HG02623 (cell line): ENCODE data around the gene HDAC4.
A peak's percentile ranks its signal among the peaks of the same experiment; 100 is the strongest.

Source experiments
- ATAC-seq: cut with Tn5 transposase; IDR thresholded peaks from one replicate; pipeline ENCODE4 v1.9.1; 2021; ENCODE audit warnings: moderate library complexity; ENCODE audit not compliant: unreplicated experiment

HDAC4 gene

DNA sequence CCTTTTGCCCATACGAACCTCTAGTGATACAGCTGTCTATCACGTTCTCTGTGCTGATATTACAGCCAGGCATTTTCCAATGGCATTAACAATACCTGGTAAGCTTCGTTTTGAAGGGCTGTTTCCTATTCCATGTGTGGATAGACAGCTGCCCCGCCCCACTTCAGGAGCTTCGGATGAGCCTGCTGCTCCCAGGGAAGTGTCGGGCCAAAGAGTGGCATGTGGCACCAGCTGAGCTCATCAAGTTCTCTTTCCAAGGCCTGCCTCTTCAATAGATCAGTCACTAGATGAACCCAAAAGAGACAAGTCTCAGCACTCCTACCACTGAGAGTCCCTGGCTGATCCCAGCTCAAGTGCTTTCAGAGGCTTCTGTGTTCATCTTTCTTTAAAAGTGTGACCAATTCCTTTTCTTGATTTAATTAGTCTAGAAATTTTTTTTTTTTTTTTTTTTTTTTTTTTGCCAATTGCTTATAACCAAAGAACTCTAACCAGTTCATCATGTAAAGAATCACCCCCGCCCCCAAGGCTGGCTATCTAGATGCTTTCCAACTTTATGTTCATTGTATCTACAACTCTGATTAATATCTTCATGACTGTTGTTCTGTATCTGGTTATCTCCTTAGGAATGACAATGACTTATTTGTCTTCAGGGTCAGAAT, 46.6 kb downstream of the HDAC4 start:
- ATAC-seq, result no peak

DNA sequence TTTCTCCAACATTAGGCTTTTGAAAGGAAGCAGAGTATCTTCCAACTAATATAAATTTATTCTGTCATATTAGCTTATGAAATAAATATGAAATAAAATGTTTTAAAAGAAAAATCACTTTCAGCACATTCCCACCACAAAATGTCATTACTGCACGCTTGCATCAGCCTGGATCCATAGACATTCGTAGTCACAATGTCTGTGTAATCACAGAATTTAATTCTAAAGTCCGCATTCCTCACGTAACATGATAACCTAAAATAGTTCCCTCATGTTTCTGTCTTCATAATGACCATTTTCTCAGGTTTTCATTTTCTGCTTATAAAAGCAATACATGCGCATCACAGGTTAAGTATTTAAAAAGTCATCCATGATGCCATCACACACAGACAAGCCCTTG, 47.1 kb downstream of the HDAC4 start:
- ATAC-seq, result no peak

DNA sequence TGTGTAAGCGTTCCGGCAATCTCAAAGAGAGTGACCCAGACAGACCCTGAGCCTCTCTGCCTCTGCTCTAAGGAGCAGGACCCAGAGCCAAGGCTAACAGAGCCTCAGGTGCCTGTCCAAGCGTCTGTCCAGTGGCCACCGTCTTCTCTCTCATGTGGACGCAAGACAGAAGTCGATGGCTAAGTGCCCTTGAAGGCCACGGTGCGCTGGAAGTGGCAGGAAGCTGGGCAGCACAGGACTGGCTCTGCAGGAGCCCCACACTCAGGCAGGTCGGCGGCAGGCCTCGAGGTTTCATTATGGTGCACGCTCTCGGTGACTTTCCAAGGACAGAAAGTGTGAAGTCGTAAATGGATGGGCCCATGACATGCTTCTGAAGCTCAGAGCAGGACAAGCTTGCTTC, 49.1 kb downstream of the HDAC4 start:
- no peak for ATAC-seq

DNA sequence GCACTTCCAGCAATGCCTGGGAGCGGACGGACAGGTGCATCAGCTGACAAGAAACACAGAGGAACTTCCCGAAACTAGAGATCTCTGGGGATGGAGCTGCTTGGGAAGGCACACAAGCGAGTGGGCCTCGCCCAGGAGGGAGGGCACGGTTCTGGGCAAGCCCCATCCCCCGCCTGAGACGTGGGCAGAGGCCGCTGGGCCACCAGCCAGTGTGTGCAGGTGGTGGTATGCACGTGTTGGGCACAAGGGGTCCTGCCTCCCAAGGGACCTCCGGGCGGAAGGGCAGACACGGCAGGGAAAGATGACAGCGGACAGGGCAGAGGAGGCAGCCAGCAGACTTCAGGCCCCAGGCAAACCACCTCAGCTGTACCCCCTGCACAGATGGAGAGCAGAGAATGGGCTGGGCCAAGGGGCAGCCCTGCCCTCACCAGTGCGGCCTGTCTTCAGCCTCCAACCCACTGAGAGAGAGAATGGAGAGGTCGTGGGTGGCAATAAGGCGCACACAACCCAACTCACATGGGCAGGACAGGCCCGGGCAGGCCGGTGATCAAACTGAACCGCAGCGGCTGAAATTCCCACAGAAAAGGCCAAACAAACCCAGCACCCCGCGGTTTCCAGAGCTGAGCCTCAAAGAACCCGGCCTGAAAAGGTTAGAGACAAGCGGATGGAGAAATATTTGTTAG, 51.2 kb downstream of the HDAC4 start:
- no peak for ATAC-seq

DNA sequence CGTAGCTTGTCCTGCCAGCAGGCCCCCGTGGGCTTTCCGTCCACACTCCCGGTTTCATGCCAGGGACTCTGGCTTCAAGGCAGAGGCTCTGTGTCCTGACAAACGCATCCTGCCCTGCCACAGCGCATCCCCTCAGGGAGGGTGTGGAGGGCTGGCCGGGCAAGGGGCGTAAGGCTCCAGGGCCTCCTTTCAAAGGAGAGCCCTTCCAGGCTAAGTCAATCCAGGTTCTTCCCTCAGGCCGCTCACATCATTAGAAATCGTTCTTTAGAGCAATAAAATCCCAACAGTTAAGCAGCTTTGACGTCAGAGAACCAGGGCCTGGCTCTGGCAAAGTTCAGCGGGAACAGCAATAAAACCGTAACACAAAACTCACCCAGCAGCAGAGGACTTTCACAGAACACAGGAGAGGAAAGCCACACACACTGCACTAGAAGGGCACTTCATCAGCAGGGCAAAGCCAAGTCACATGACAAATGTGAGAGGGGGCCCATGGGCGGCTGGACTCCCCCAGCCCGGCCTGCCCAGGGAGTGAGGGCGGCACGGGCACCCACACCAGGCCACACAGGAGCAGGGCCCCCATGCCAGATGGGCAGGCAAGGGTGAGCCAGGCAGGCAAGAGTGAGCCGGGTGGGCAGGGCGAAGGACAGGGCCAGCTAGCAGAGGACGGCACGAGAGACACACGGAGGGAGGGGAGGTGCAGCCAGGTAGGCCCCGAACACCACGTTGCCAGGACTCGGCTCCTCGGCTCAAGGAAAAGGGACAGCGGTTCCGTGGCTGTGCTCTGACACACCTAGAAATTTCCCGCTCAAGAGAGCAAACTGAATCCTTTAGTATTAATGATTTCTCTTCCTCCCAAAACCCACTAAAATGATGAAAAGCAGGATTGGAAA, 52.0 kb downstream of the HDAC4 start:
- no peak for ATAC-seq

DNA sequence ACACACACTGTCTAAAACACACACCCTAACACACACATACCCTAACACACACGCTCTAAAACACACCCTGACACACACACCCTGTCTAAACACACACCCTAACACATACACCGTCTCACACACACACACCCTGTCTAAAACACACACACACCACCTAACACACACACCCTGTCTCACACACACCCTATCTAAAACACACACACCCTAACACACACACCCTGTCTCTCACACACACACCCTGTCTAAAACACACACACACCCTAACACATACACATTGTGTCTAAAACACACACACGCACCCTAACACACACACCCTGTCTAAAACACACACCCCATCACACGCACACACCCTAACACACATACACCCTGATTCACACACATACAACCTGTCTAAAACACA, 54.1 kb downstream of the HDAC4 start:
- no peak for ATAC-seq

DNA sequence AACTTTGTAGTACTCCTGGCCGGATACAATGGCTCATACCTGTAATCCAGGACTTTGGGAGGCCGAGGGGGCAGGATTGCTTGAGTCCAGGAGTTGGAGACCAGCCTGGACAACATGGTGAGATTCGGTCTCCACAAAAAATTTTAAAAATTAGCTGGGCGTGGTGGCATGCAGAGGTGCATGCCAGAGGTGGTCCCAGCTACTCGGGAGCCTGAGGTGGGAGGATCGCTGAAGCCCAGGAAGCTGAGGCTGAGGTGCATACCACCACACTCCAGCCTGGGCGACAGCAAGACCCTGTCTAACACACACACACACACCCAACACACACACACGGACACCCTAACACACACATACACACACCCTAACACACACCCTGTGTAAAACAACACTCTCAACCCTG, 55.6 kb downstream of the HDAC4 start:
- no peak for ATAC-seq

GRCh38 chr2:239344857-239345216, 56.0 kb downstream of the HDAC4 start:
- ATAC-seq, result no peak

GRCh38 chr2:239343946-239344856, 56.6 kb downstream of the HDAC4 start:
- no peak for ATAC-seq

DNA sequence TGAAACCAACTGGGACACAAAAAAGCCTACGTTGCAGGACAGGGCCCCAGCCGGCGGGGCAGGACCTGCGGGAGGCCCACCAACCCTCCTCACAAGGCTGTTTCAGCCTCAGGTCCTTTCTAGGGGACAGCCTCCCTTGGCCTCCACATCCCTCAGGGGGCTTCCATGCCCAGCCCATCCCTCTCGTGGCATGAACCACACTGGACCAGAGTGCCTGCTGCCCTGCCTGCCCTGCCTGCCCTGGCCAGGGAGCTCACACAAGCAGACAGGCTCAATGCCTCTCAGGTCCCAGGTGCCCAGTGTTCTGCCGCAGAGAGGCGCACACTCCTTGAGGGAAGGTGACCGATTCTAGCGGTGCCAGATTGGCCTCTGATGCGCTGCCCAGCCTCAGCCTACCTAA, 57.4 kb downstream of the HDAC4 start:
- no peak for ATAC-seq

- no peak for ATAC-seq
Measured at GRCh38 chr2:239341840-239342239, 59.0 kb downstream of the HDAC4 start.

DNA sequence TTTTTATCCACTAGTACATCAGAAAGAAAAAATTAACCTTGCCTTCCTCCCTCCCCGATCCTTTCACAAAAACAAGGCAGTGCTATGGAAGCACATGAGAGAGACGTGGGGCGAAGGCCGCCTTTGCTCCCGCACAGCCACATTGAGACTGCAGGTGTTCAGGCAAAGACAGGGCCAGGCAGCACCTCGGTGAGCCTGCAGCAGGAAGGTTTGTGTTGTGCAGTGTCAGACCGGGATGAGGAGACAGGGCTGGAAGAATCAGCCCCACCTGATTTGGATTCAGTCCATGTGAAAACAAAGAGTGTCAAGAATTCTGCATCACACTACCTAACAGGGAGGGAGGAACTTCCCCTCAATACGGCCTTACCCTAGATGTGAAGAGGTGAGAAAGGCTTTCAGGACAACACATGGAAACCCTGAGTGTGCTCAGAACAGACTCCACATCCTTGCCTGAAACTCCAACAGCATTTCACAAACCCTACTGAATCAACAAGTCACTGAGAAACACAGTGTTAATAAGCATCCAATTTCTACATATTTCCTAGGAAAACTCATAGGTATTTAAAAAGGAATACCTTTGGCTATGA, 59.6 kb downstream of the HDAC4 start:
- no peak for ATAC-seq

DNA sequence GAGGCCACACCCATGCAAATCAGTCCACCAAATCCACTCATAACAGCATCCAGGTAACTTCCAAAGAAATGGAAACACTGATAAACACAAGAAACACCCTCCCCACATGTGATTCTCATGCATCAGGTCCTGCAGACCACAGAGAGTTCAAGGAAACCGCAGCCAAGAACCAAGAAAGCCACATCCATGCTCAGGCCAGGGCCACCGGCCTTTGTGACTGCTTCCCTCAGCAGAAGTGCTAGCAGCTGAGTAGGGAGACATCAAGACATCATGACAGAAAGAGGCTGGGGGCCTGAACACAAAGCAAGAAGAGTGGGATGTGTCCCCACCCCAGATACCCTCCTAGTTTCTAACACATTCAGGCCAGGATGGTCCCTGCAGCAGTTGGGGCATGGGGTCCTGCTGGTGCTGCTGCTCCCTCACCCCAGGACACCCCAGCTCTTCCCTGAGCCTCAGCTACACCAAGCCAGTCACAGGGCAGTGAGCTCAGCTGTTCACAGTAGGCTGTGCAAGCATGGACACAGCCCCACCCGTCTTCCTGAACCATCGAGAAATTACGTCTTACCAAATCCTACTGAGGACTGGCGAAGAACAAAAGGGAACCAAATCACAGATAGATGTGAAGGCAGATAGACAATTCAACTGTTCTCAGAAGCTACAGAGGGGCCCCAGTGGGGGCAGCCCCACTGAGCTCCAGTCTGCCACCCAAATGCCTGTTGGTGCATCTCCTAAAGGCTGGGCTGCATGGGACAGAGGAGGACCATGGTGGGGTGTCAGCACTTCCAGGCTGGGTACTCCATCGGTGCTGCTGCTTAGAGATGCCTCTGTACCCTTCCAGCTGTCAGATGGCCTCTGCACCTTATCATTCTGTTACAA, 60.9 kb downstream of the HDAC4 start:
- ATAC-seq, result peak; percentile 48

DNA sequence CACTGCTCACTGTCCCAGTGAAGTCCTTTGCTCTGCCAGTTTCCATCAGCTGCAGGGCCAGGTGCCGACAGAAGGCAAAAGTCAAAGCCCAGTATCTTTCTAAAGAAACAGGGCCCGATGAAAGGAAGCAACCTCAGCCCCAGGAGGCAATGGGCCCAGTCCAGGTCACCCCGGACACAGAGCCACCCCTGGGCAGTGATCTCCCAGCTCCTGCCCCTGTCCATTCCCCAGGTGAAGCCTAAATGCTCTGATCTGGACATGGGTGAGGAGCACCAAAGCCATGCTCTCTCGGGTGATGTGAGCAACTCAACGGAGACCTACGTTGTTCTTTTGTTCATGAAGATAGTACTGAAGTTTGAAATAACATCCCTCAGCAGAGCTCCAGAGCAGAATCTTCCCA, 61.6 kb downstream of the HDAC4 start:
- no peak for ATAC-seq

GRCh38 chr2:239337877-239338484, 62.8 kb downstream of the HDAC4 start:
- ATAC-seq, result no peak

DNA sequence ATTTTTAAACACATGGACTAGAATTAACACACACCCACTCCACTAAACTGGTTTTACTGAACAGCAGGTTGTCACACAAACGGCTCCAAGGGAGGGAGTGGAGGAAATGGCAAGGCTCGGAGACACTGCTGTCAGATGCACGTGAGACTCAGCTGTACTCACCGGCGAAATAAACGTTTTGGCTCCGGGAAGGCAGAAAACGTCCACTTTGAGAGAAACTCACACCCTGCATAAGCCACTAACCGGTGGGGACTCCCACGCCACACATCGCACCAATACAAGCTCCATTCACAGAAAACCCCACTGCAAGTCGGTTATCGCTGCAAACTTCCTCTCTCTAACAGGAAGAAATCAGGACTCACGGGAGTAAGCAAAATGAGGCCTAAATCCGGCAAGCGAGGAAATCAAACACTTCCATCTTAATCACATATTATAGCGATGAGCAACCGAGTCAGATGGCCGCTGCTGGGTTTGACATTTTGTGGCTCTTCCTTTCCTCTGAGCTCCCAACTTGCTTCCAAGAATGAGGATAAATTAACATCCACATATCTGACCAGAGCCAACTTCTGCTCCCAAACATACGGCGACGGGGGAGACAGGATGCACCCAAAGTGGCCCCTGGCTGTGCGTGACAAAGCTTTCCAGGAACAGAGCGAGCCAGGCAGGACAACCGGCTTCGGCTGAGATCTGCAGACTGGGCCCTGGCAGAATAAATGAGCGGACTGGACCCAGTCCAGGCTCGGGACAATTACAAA, 63.5 kb downstream of the HDAC4 start:
- ATAC-seq, result no peak

- no peak for ATAC-seq
Measured at GRCh38 chr2:239331560-239331959, 69.3 kb downstream of the HDAC4 start.

DNA sequence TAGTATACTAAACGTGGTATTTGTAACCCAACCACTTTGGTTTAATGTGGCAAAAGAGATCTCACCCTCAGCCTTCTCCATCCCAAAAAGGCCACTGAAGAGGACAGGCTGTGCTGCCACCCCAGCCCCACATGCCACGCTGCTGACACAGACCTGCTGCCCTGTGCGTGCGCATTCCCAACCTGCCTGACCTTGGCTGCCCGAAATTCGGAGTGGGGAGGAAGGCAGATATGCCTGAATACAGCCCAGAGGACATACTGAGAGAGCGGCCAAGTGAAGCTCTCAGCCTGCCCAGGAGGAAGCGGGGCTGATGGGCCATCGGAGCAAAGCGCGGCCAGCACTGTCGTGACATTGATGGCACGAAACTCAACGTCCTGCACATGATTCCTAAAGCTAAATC, 70.0 kb downstream of the HDAC4 start:
- ATAC-seq, result no peak
